NCI-H82 (cell line): ENCODE results near the gene MYT1.
"Not testable (repeated sequence)": the region's sequence is repeated elsewhere in the genome, so short reads cannot be mapped to it uniquely, and the experiment has no call there.

Source experiments
- DNase-seq: peaks from one replicate; lab custom pipeline; 2025; lab: John Stamatoyannopoulos, UW

Gene MYT1

GRCh38 chr20:64164123-64164836 is at the start of gene MYT1:
Gene MYT1 (plus strand): TSS chr20:64164452. CDS start chr20:64198862, 34,410 bp downstream.
- DNase-seq: peak; percentile 99

GRCh38 chr20:64115171-64115911 is 48.9 kb upstream of the MYT1 start:
- no peak for DNase-seq

GRCh38 chr20:64116016-64116415 is 48.2 kb upstream of the MYT1 start:
- no peak for DNase-seq

GRCh38 chr20:64116541-64117431 is 47.5 kb upstream of the MYT1 start:
- DNase-seq: no peak

- DNase-seq: not testable (repeated sequence)
Observed at GRCh38 chr20:64117432-64117777, 46.8 kb upstream of the MYT1 start.

GRCh38 chr20:64119301-64119680 is 45.0 kb upstream of the MYT1 start:
- no peak for DNase-seq

- no peak for DNase-seq
Observed at GRCh38 chr20:64119681-64120341, 44.4 kb upstream of the MYT1 start.

GRCh38 chr20:64121586-64121985 is 42.7 kb upstream of the MYT1 start:
- no peak for DNase-seq

- DNase-seq: not testable (repeated sequence)
Observed at GRCh38 chr20:64122927-64123326, 41.3 kb upstream of the MYT1 start.

- not testable (repeated sequence) for DNase-seq
Observed at GRCh38 chr20:64123517-64123916, 40.7 kb upstream of the MYT1 start.

GRCh38 chr20:64129146-64129782 is 35.0 kb upstream of the MYT1 start:
- no peak for DNase-seq

- DNase-seq: no peak
Observed at GRCh38 chr20:64130271-64130670, 34.0 kb upstream of the MYT1 start.

- no peak for DNase-seq
Observed at GRCh38 chr20:64130876-64131275, 33.4 kb upstream of the MYT1 start.

GRCh38 chr20:64131406-64131805 is 32.8 kb upstream of the MYT1 start:
- peak; percentile 56 for DNase-seq

- DNase-seq: peak; percentile 64
Observed at GRCh38 chr20:64133951-64134407, 30.3 kb upstream of the MYT1 start.

- not testable (repeated sequence) for DNase-seq
Observed at GRCh38 chr20:64134744-64135143, 29.5 kb upstream of the MYT1 start.

GRCh38 chr20:64136004-64136710 is 28.1 kb upstream of the MYT1 start:
- DNase-seq: no peak

- no peak for DNase-seq
Observed at GRCh38 chr20:64137598-64138031, 26.6 kb upstream of the MYT1 start.

GRCh38 chr20:64138276-64138815 is 25.9 kb upstream of the MYT1 start:
- DNase-seq: no peak
